Measurements from ENCODE around the gene CT55.
"Not testable (repeated sequence)": the region's sequence is repeated elsewhere in the genome, so short reads cannot be mapped to it uniquely, and the experiment has no call there.

Gene CT55, protein sequence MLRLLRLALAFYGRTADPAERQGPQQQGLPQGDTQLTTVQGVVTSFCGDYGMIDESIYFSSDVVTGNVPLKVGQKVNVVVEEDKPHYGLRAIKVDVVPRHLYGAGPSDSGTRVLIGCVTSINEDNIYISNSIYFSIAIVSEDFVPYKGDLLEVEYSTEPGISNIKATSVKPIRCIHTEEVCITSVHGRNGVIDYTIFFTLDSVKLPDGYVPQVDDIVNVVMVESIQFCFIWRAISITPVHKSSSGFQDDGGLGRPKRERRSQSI

DNA sequence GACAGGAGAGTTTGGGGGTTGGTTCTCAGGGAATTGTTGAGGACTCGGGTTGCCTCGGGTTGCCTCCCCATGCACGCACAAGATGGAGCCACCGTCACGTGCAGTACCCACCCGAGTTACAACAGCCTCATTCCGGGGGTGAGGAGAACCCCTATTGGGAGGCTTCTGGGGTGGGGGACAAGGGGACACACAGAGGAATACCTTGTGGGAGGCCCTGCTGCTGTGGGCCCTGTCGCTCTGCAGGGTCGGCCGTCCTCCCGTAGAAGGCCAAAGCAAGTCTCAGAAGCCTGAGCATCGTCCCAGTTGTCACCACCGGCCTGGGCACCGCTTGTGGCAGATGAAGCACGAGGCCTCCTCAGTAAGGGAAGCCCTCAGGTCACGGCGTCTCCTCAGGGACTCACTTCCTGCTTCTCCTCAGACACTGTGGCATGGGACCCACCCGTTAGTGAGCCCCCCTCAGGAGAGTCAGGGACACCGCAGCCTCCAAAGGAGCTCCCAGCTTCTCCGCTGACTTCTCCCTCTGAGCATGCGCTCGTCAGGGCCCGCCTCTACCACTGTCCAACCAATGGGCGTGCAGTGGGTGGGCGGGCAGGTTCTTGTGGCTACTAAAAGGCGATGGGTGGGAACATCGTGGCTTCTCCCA, at the start of gene CT55:
CT55 (minus strand) TSS at position 522 of the 643 bp plus-strand sequence; CDS start at position 295, 227 bp downstream.
- DNase-seq: no peak

DNA sequence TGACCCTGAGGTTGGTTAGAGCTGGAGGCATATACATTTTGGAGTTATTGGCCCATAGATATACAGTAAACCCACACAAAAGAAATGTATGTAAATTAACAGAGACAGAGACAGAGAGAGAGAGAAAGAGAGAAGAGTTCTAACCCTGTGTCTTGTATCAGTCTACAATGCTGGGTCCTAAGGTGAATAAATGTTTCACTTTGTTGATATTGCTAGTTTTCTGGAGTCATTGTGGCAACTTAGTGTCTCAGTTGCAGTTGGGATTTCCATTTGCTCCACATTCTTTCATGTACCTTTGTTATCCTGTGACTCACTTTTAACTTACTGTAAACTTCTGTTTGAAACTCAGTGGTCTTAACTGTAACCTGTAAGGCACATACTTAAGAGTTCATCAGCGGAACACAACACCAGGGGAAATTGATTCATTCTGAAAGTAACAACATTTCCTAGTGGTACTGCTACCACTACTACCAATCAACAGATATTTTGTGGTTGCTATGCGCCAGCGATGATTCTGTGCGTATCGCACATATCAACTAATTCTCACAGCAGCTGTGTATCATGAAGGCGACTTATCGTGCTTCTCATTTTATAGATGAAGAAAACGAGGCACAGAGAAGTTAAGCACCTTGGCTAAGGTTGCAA, 42.1 kb upstream of the CT55 start:
- DNase-seq: no peak

DNA sequence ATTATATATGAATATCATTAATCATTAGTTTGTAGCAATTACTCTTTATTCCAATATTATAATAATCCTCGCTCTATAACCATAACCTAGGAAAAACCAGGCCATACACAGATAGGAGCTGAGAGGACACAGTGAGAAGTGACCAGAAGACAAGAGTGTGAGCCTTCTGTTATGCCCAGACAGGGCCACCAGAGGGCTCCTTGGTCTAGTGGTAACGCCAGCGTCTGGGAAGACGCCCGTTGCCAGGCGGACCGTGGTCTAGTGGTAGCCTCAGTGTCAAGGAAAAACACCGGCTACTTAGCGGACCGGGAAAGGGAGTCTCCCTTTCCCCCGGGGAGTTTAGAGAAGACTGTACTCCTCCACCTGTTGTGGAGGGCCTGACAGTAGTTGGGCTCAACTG, 35.2 kb upstream of the CT55 start:
- not testable (repeated sequence) for DNase-seq

DNA sequence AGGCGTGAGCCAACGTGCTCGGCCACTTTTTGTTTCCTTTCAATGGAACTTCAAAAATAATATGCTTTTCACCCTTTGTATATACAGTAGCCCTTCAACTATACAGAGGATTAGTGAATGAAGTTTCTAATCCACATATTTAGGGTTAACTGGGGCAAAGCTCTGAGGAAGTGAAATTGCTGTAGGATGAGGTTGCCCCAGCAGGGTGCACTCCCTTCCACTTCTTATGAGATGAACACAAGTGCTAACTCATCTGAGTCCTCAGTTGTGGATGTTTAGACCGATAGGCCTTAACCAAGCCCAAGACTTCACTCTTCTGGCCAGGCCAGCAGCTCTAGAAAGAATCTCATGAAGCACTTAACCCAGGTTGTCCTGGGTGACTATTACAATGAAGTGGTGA, 29.1 kb upstream of the CT55 start:
- no peak for DNase-seq

DNA sequence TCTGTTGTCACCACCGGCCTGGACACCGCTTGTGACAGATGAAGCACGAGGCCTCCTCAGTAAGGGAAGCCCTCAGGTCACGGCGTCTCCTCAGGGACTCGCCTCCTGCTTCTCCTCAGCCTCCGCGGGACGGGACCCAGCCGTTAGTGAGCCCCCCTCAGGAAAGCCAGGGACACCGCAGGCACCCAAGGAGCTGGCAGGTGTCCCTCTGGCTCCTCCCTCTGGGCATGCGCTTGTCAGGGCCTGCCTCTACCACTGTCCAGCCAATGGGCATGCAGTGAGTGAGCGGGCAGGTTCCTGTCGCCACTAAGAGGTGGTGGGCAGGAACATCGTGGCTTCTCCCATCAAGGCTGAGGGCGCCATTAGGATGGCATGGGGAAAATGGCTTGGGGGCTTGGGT, 23.5 kb upstream of the CT55 start:
- no peak for DNase-seq

DNA sequence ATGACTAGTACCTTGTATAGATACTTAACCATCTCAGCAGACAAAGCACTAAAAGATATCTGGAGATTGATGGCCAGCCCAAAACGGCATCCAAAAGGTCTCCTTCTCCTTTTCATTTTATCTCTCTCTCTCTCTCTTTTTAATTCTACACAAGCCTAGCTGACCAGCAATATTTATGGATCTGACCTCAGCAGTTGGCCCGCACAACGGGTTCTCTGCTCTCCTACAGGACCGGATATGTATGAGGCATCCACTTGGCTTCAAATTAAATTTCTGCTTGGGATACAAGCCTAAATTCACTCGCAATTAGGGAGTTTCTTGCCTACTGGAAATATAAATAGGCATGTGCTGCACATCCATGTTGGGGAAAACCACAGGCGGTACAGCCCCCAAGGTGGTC, 22.5 kb upstream of the CT55 start:
- DNase-seq: no peak

DNA sequence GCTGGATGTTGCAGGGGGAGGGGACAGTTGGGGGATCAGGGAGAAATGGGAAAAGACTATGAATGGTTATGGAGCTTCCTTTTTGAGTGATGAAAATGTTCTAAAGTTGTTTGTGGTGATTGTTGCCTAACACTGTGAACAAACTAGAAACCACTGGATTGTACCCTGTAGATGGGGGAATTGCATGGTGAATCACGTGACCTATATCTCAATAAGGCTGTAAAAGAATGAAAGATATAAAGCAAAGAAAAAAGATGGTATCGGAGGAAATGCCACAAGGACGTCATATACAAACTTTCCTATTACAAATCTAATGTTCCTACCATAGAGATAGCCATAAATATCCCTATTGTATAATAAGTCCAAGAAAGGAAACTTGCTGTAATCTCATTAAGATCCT, 20.6 kb upstream of the CT55 start:
- no peak for DNase-seq

DNA sequence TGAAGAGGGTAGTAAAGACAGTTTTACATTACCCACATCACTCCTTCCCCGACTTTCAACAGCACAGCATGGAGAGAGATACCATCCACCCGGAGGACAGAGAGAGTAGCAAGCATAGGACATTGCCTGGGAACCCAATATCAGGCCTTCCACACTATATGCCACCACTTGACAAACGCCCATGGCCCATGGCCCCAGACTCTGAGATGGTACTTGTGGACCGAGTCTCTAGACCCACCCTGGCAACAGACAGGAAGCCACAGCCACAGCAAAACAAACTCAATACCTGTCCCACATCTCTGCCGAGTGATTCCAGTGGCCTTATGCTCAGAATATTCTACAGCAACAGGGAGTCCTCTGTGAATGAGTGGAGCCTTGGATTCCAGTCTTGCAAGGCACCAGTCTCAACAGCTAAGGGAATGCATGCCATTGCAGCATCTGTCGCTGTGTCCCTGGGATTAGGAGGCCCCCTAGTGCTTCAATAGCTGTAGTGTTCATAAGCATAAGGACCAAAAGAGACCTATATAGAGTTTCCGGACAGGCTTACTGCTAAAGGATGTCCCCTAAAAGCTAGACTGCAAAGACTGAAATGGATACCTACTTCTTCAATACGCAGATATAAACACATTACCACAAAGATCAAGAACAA, 14.7 kb upstream of the CT55 start:
- DNase-seq: no peak

DNA sequence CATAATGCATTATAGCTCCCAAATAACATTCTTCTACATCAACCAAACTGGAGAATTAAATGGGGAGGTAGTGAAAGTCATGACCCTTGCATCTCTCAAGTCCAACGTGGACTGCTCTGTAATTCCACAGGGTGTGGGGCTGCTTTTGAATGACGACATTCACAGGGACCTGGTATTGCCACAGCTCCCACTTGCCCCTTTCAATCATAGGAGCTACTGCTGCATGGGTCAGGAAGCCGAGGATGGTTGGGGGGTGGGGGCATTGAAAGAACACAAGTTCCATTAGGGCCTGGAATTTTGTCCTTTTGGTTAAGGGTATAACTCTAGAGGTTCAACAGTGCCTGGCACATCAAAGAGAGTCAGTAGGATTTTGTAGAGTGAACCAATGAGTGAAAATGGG, 7.4 kb upstream of the CT55 start:
- no peak for DNase-seq

DNA sequence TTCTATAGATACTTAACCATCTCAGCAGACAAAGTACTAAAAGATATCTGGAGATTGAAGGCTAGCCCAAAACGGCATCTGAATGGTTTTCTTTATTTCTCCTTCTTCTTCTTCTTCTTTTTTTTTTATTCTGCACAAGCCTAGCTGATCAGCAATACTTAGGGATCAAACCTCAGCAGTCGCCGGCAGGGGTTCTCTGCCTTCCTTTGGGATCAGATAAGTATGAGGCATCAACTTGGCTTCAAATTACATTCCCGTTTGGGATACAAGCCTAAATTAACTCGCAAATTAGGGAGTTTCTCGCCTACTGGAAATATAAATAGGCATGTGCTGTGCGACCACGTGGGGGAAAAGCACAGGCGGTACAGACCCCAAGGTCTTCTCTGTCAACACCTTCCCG, 730 bp downstream of the CT55 start:
- no peak for DNase-seq

DNA sequence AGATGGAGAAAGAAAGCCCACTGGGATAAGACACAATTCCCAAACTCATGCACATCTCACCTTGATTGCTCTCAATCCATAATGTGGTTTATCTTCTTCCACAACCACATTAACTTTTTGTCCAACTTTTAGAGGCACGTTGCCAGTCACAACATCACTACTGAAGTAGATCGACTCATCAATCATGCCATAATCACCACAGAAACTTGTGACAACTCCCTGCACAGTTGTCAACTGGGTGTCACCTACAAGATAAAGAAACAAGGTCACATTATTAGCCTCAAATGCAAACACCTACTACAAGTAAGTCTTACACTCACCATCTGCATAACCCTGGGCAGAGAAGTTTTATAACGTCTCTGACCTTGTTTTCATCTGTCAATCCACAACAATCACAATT, 1.7 kb downstream of the CT55 start:
- not testable (repeated sequence) for DNase-seq

DNA sequence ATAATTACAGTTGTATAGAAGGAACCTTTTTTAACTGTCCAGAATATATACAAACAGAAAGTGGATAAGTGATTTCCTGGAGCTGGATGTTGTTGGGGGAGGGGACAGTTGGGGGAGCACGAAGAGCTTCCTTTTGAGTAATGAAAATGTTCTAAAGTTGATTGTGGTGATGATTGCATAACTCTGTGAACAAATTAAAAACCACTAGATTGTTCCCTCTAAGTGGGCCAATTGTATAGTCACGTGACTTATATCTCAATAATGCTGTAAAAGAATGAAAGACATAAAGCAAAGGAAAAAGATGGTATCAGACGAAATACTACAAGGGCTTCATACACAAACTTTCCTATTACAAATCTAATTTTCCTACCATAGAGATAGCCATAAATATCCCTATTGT, 2.7 kb downstream of the CT55 start:
- DNase-seq: no peak

DNA sequence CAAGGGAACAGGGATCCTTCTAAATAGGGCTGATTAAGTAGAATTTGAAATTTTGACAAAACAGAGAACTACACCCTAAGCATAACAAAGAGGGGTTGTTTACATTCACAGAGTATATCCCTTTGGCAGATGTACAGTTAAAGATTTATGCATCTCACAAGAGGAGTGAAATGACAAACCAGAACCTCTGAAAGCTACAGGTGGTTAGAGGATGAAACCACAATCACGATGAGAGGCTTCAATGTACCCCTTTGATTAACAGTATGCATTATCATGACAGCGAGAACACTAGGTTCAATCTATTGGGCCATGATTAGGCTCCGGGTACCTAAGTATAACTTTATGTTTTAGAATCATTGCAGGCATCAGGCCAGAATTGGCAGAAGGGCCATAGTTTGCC, 16.5 kb downstream of the CT55 start:
- not testable (repeated sequence) for DNase-seq

DNA sequence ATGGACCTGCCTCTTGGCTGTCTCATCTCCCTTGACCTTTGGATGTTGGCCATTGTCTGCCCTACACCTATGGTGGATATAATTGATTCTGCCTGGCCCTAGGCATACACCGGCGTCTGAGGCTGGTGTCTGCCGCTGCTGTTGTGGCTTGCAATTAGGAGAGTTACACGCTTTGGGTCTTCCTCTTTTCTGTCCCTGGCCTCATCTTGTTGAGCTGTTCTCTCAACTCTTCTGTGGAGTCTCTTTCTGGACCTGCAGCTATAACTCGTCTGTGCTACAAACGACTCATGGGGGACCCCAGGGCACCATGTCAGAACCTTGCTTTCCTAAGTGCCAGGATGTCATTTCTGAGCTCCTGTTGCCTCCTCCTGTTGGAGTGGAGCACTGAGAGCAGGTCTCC, 45.1 kb downstream of the CT55 start:
- not testable (repeated sequence) for DNase-seq

DNA sequence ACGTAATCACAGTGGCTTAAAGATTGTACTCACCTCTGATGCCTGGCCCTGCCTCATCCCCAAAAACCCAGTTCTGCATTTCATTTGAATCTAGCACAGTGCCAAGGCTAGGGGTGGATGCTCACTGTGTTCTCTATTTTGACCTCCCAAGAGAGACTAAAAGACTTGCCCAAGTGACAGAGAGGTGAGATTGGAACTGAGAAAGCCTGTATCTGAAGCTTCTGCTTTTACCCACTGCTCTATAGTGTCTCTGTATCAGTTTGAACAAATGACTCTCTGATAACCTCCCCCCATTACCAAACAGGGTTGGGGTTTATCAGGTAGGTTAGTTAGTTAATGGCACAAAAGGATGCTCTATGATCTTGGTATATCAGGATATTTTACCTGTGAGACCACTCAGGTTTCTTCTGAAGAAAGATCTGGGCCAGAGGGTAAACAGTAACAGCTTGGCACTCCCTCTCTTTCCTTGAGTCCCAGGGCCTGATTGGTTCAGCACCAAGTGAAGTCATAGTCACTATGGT, 51.1 kb downstream of the CT55 start, which contains the start of gene ETDB:
ETDB (minus strand) TSS at position 471 of the 521 bp plus-strand sequence. CDS start 1,265 bp downstream, outside the sequence.
- DNase-seq: not testable (repeated sequence)

DNA sequence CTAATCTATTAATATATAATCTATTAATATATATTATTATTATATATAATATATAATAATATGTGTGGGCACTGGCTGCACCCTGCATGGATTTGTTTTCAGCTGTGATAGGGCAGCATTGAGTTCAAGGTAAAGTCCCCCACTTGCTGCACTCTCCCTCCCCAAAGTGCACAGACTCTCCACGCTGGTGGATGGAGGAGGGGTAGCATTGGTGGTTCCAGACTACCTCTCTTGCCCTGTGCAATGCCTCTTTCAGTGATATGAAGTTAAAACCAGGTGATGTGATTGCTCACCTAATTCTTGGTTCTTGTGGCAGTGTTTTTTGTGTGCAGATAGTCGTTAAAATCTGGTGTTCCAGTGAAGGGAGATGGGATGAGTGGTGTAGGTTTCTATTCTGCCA, 55.1 kb downstream of the CT55 start:
- DNase-seq: not testable (repeated sequence)

DNA sequence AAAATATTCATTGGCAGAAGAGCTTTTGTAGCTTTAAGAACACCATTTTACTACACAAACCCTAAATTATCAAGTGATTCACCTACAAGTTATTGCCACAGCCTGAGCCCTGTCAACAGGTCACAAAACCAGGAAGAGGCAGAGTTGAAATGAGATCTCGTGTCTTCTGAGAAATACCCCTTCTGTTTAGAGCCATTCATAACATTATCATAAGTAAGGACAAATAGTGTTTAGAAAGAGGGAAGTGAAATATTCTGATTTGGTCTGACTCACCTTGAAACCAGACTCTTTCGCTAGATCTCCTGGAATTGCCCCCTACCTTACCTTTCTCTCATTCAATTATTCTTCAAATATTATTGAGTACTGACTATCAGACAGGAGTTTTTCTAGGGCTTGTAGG, 56.8 kb downstream of the CT55 start:
- no peak for DNase-seq

DNA sequence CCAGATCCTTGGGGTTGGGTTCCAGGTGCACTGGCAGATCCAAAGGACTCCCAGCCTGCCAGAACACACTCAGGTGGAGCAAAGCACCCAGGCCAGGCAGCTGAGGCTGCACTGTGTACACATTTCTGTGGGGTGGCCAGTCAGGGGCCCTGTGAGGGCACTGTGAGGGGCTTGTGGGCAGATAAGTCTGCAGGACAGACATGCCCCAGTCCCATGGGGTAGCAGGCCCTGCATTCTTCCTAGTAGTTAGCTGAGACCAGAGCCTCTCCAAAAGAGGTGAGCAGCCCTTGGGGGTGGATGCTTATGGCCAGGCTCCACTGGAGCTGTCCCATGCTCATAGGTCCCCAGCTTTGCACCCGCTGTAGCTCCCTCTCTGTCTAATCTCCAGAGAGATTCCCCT, 58.5 kb downstream of the CT55 start:
- no peak for DNase-seq

DNA sequence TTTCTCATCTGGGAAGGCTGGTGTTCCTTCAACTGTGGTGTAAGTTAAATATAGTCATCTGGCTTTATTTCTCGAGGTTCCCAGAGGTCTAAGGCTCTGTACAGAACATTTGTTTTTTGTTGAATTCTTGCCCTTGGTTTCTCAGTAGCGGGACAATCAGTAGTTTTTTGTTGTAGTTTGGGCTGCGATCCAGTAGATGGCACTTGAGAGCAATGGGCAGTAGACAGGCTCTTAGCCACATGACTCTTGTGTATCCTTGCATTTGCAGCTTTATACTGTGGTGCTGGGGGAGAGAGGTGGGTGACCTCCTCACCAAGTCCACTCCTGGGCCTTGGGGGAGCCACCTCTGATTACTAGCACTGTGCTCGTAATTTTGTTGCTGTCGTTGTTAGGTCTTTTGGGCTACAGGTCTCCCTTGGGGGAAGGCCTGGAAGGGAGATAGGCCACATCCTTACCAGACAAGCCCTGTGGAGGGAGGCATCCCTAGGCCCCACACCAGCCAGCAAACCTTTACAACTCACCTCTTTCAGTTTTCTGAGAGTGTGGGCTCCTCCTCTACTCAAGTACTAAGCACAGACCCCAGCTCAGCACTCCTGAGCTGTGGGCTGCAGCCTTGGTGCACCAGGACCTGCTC, 59.0 kb downstream of the CT55 start:
- DNase-seq: no peak

DNA sequence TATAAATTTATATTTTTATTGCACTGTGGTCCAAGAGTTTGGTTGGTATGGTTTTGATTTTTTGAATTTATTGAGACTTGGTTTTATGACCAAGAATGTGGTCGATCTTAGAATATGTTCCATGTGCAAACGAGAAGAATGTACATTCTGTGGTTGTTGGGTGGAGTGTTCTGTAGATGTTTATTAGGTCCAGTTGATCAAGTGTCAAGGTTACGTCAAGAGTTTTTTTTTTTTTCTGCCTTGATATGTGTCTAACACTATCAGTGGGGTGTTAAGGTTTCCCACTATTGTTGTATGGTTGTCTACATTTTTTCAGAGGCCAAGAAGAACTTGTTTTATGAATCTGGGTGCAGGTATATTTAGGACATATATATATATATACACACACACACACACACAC, 61.6 kb downstream of the CT55 start:
- DNase-seq: no peak
